SU-DHL-6 (cell line): ENCODE measurements around the gene FAM98C.

Experiments used
- CTCF ChIP-seq: fragments of 200-600 bp; sonication (generic); IDR thresholded peaks from one replicate; pipeline ENCODE4 v1.5.1; 2017; ENCODE audit warnings: antibody characterized with exemption, mild to moderate bottlenecking, low read length, moderate library complexity; ENCODE audit not compliant: insufficient read depth, poor library complexity, severe bottlenecking
- EZH2phosphoT487 ChIP-seq: fragments of 200-600 bp; sonication (generic), shearing (Covaris generic); conservative IDR thresholded peaks from 2 replicates; pipeline ENCODE4 v1.6.1; 2018; ENCODE audit warnings: mild to moderate bottlenecking, antibody characterized with exemption, low read length, moderate library complexity, mixed read lengths

GRCh38 chr19:38399081-38399480 is 3.8 kb upstream of the FAM98C start:
- TF ChIP-seq CTCF = no peak
- no peak for TF ChIP-seq EZH2phosphoT487
